Transverse colon (tissue), 4 donors: ENCODE data around the gene BMX. TPM values are rescaled to one million over a fixed set of nuclear protein-coding genes. Genes with fewer than 3 reads are reported as not detected.
A peak's percentile ranks its signal among the peaks of the same experiment; 100 is the strongest.

ENCODE experiments used
- DNase-seq: peaks from one replicate; pipeline ENCODE4 v3.0.0-alpha.2; 2019
- H3K27ac ChIP-seq, 4 donors: fragments of 200-600 bp; sonication (generic); 2 replicates each; pipeline ENCODE4 v1.5.1; 2016 to 2018; ENCODE audit warnings: inconsistent platforms in 4 of 4
- H3K27me3 ChIP-seq: fragments of 200-600 bp; sonication (generic); 2 replicates; pipeline ENCODE4 v1.5.1; 2017; ENCODE audit warnings: inconsistent platforms
- H3K36me3 ChIP-seq, 4 donors: fragments of 200-600 bp; sonication (generic); 2 replicates each; pipeline ENCODE4 v1.5.1; 2017 to 2019; ENCODE audit warnings: inconsistent platforms in 4 of 4
- H3K4me1 ChIP-seq, 4 donors: fragments of 200-600 bp; sonication (generic); 2 replicates each; pipeline ENCODE4 v1.5.1; 2017 to 2020; ENCODE audit warnings: inconsistent platforms in 4 of 4
- H3K4me3 ChIP-seq, 4 donors: fragments of 200-600 bp; sonication (generic); 1 replicate in 1 of 4; 2 replicates in 3 of 4; pipeline versions ENCODE4 v1.5.1 to v1.6.1; 2017 to 2019; ENCODE audit warnings: inconsistent platforms in 4 of 4
- H3K9me3 ChIP-seq, 2 donors: fragments of 200-600 bp; sonication (generic); 2 replicates each; pipeline ENCODE4 v1.5.1; 2017 to 2019; ENCODE audit warnings: inconsistent platforms in 2 of 2
- CTCF ChIP-seq, 5 experiments: fragments of 200-600 bp in 3 of 5; fragments of 450-650 bp in 2 of 5; sonication (generic) in 3 of 5; IDR thresholded peaks; 1 replicate in 2 of 5; 2 replicates in 3 of 5; pipeline ENCODE4 v1.5.1; 2016 to 2017; ENCODE audit warnings: antibody characterized with exemption in 5 of 5, inconsistent platforms in 3 of 5, mild to moderate bottlenecking in 2 of 5, moderate library complexity in 1 of 5
- EP300 ChIP-seq: sonication (generic); formaldehyde crosslinking; IDR thresholded peaks from one replicate; pipeline ENCODE4 v1.6.1; 2017; ENCODE audit warnings: antibody characterized with exemption, low read depth
- POLR2A ChIP-seq: fragments of 450-650 bp; IDR thresholded peaks from one replicate; pipeline ENCODE4 v1.6.1; 2016; ENCODE audit warnings: antibody characterized with exemption, mild to moderate bottlenecking, moderate library complexity
- POLR2AphosphoS5 ChIP-seq, 3 donors: sonication (generic); formaldehyde crosslinking; IDR thresholded peaks; one replicate each; pipeline ENCODE4 v1.6.1; 2016; ENCODE audit warnings: antibody characterized with exemption in 3 of 3
- whole genome bisulfite sequencing, 2 donors: methylation state at CpG; one replicate each; pipeline ENCODE4 v1.1.5; 2018; ENCODE audit warnings: low coverage in 1 of 2; 5-methylcytosine and 5-hydroxymethylcytosine counted together
- in situ Hi-C, 4 donors: fragments of 200-750 bp; cut with MboI; loops; one replicate each; pipeline versions ENCODE4 v1.15.0 to v1.15.1; 2017; ENCODE audit warnings: low sequenced_read_pairs in 3 of 4, low pct_ligation_motif_present in 1 of 4, low pct_unique_long_range_greater_than_20kb in 1 of 4
- intact Hi-C: fragments of 100-400 bp; cut with DNase I; formaldehyde crosslinking; loops from one replicate; pipeline ENCODE4 v1.15.1; 2023; ENCODE audit warnings: low total_unique reads
- total RNA-seq, 4 donors: library from RNA; depleted of rRNA; stranded (reverse); fragments of >200 nt; gene quantifications; one replicate each; pipeline ENCODE4 v1.1.0, GENCODE V29; 2016

Gene BMX
- total RNA-seq, 4 donors from 2014 or later, result 1.1 to 5.9 (median 3.4) TPM

GRCh38 chrX:15496824-15497223 is 3.8 kb upstream of the BMX start:
- no peak for TF ChIP-seq CTCF (IDR thresholded peaks at IDR 0.05)
- TF ChIP-seq POLR2A, result no peak
- no peak for TF ChIP-seq EP300
- no peak for TF ChIP-seq POLR2AphosphoS5 (IDR thresholded peaks at IDR 0.05)
- H3K27me3 ChIP-seq, result no peaks in the 10 kb centered on the region
- no peaks in the 10 kb centered on the region for H3K9me3 ChIP-seq
- H3K4me1 ChIP-seq, result no peaks in the 10 kb centered on the region
- intact Hi-C loops, result no loop called here
- in situ Hi-C loops, result no loop called here
- no peaks in the 10 kb centered on the region for H3K36me3 ChIP-seq
- no peak for DNase-seq
- no peak overlapping the region for H3K27ac ChIP-seq
- 54% methylated on average over 4 of the region's 4 CpGs; no CpG with 5 or more reads in 1 of the 2 donors for WGBS, 2 donors
- no peak overlapping the region for H3K4me3 ChIP-seq

- no peak overlapping the region for H3K27ac ChIP-seq
- in situ Hi-C loops, result no loop called here
Measured at GRCh38 chrX:15497865-15498264, 2.7 kb upstream of the BMX start.

GRCh38 chrX:15498741-15499140 is 1.9 kb upstream of the BMX start:
- Histone ChIP-seq H3K4me1 (no peaks in the 10 kb centered on the region), H3K27ac (no peak overlapping the region), H3K4me3 (no peak overlapping the region), H3K27me3 (no peaks in the 10 kb centered on the region), H3K9me3 (no peaks in the 10 kb centered on the region), H3K36me3 (no peaks in the 10 kb centered on the region)
- DNase-seq, result no peak
- WGBS, 2 donors, result 56 to 66% methylated on average over 1 to 2 of the region's 2 CpGs
- no peak for TF ChIP-seq POLR2A
- no peak for TF ChIP-seq CTCF (IDR thresholded peaks at IDR 0.05)
- TF ChIP-seq POLR2AphosphoS5 (IDR thresholded peaks at IDR 0.05), result no peak
- TF ChIP-seq EP300, result no peak
- in situ Hi-C loops, result no loop called here
- intact Hi-C loops, result no loop called here

More at GRCh38 chrX:15497865-15498264, 2.7 kb upstream of the BMX start:
- WGBS, 2 donors, result 4 to 50% methylated on average over 1 to 4 of the region's 4 CpGs
- DNase-seq, result peak; percentile 56
- intact Hi-C loops, result no loop called here
- no peaks in the 10 kb centered on the region for H3K9me3 ChIP-seq
- no peaks in the 10 kb centered on the region for H3K27me3 ChIP-seq
- no peak overlapping the region for H3K4me3 ChIP-seq
- no peaks in the 10 kb centered on the region for H3K4me1 ChIP-seq
- no peaks in the 10 kb centered on the region for H3K36me3 ChIP-seq
- TF ChIP-seq CTCF (IDR thresholded peaks at IDR 0.05) (peak; percentile 29 to 51 (median 47)), EP300 (no peak)

GRCh38 chrX:15499976-15500375 is 631 bp upstream of the BMX start:
- Histone ChIP-seq H3K4me3 (no peak overlapping the region), H3K36me3 (no peaks in the 10 kb centered on the region), H3K27me3 (no peaks in the 10 kb centered on the region), H3K4me1 (no peaks in the 10 kb centered on the region), H3K9me3 (no peaks in the 10 kb centered on the region), H3K27ac (no peak overlapping the region)
- TF ChIP-seq POLR2AphosphoS5 (IDR thresholded peaks at IDR 0.05) (no peak), POLR2A (no peak), EP300 (no peak), CTCF (IDR thresholded peaks at IDR 0.05) (no peak)
- no peak for DNase-seq
- in situ Hi-C loops (no loop called here), intact Hi-C loops (no loop called here)
- 75 to 100% methylated on average over 1 to 3 of the region's 3 CpGs for WGBS, 2 donors
